HG02852 (cell line): ENCODE measurements around the gene ATPAF2.
"Not testable (repeated sequence)": the region's sequence is repeated elsewhere in the genome, so short reads cannot be mapped to it uniquely, and the experiment has no call there.

ENCODE experiments used
- ATAC-seq: cut with Tn5 transposase; IDR thresholded peaks from one replicate; pipeline ENCODE4 v1.9.1; 2021; ENCODE audit warnings: mild to moderate bottlenecking, moderate library complexity; ENCODE audit not compliant: unreplicated experiment

Gene ATPAF2

DNA sequence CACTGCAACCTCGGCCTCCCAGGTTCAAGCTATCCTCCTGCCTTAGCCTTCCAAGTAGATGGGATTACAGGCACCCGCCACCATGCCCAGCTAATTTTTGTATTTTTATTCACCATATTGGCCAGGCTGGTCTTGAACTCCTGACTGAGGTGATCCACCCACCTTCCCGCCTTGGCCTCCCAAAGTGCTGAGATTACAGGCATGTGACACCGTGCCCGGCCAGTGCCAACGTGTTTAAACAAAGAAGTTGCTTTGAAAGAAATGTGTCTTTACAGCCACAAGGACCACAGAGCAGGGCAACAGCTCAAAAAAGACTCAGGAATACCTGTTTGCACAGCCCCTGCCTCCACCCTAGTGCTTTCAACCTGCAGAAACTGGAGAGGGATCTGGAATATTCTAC lies 25.0 kb downstream of the ATPAF2 start:
- ATAC-seq, result no peak

DNA sequence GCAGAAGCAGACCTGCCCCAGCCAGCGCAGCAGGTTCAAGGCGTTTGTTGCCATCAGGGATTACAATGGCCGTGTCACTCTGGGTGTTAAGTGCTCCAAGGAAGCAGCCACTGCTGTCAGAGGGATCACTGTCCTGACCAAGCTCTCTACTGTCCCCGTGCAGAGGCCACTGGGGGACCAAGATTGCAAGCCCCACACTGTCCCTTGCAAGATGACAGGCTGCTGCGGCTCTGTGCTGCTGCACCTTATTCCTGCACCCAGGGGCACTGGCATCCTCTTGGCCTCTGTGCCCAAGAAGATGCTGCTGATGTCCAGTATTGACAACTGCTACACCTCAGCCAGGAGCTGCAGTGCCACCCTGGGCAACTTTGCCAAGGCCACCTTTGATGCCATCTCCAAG lies 27.7 kb downstream of the ATPAF2 start:
- ATAC-seq, result no peak

DNA sequence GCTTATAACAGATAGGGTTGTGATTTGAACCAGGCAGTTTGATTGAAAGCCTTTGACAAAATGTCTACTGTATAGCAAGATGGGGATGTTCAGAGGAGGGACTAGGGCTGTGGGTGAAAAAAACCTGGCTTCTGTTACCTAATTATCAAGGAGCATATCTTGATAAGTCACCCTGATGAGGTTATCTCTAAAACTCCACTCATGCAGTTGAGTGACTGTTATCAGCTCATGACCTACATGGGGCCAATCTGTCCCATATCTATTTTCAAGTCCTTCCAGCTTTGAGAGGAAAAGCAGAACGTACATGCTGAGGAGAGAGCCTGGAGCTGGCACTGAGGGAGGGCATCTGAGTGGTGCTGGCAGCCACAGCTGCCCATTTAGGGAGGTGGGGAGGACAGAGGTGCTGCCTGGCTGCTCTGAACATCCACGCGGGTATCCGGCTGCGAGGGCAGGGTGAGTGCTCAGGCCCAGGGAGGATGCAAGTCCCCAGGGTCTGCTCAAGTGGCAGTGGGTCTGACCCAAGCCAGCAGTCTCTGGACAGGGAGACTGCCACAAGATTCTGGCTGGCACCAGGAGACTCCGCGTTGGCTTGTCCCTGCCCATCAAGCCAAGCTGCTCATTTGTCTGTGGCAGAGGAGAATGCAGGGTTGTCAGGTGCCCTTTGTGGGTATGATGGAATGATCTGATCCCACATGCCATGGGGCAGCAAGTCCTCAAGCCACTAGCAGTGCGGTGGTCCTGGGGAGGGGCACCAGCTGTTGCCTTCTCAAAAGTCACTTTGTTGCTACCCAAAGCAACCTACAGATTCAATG lies 29.2 kb downstream of the ATPAF2 start:
- ATAC-seq, result no peak

DNA sequence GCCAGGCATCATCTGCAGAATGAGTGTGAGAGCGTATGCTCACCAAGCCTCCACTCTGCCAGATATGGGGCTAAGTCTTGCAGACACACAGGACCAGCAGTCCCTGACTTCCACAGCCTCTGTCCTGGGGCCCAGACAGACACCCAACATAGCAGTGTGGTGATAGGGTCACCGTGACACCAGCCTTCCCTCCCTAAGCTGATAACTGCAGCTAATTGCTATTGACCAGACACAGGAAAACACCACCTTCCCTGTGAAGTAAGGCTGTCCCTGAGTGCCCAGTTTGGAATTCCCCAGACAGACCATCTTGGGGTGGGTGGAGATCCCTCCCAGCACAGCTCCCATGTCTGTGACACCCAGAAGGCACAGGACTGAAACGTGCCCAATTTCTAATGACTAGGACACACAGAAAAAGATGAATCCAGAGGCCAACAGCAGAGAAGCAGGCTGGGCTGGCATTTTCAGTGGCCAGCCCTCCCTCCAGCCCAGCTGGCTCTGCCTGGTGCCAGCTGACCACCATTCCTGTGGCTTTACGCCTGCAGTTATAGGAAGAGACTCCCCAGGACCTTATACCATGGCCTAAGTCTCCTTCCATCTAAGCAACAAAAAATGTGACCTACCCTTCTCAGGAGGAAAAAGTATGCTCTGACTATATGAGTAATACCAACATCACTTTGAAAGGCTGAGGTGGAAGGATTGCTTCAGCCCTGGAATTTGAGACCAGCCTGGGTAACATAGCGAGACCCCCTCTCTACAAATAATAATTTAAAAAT lies 30.3 kb downstream of the ATPAF2 start:
- ATAC-seq, result no peak

DNA sequence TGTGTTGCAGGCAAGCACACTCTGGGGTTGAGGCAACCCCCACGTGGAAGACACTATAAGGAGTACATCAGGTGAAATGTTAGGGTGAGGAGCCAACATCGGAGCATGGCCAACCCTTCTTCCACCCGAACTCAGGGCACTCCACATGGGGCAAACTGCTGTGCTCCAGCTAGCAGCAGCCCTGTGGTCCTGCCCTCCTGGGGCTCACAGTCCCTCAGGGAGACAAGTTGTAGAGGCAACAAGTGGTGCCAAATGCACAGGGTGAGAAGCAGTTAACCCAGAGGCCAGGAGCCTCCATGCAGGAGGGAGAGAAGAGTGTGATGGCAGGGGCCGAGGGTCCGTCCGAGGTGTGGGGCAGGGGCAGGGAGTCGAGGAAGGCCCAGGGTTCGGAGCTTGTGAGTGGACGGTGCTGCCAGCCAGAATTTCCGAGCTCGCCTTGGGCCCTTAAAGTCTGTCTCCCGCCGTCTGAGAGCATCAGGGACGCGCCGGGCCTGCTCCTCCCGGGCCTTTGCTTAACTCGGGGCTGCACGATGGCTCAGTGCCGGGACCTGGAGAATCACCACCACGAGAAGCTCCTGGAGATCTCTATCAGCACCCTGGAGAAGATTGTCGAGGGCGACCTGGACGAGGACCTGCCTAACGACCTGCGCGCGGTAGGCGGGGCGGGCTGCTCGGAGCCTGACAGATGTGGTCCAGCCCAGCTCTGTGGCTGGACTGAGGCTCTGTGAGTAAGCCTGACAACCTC lies 32.3 kb downstream of the ATPAF2 start:
- no peak for ATAC-seq

DNA sequence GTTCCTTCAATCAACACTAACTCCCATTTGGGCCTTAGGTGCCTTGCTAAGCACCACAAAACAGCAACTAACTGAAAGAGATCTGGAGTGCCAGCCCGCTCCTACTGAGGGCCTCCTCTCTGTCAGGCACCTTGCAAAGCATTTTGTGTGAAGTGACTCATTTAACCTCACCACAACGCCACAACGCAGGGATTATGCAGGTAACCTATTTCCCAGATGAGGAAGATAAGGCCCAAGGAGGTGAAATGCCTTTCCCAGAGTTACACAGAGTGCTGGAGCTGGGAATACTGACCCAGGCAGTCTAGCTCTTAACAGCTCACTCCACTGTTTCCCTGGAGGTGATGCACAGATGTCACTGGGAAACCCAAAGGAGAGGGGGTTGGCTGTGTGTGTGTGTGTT lies 33.5 kb downstream of the ATPAF2 start:
- ATAC-seq, result no peak

DNA sequence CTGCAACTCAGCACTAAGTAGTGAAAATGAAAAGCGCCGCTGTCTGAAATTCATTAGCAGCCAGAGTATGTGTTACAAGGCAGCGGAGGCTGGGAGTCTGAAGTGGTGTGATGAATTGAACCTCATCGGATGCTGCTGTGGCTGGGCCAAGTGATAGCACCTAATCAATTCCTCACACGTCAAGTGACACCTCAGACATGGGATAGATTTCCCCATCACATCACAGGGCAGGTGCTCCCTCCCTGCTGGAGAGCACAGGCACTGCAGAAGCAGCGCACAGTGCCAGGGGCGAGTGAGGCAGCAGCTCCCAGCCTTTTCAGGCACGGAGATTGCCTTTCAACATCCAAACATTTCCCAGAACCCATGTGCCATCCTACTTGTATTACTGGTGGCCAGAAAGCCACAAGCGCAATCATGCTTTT lies 34.1 kb downstream of the ATPAF2 start:
- ATAC-seq, result no peak

DNA sequence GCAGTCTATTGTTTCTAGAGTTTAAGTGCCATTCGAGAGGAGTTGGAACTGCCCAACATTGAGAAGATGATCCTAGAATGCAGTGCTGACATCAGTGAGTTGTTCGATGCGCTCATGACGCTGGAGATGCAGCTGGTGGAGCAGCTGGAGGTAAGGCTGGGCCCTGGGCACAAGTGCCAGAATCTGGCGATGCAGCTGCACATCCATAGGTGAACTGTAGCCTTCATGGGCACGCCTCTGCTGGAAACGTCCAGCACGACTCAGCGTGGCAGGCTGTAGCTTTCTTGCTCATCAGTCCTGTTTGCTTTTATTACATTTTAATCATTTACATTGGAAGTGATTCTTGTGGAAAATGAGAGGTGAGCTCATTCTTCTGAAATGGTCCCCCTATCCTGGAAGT lies 34.6 kb downstream of the ATPAF2 start:
- no peak for ATAC-seq

DNA sequence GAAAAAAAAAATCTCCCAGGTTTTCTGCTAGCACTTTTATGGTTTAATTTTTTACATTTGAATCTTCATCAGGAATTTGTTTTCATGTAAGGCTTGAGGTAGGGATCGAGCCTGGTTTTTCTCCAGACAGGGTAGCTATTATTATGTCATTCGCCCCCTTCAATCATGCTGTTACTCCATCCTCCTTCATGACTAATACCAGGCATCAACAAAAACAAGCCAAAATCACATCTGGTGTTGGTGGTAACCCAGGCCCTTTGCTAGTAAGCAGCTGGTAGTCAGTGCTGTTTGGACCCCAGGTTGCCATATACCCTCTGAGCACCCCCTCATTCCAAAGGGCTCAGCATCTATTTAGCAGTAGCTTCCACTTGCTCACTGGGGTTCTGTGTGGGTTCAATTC lies 36.8 kb downstream of the ATPAF2 start:
- ATAC-seq, result no peak

DNA sequence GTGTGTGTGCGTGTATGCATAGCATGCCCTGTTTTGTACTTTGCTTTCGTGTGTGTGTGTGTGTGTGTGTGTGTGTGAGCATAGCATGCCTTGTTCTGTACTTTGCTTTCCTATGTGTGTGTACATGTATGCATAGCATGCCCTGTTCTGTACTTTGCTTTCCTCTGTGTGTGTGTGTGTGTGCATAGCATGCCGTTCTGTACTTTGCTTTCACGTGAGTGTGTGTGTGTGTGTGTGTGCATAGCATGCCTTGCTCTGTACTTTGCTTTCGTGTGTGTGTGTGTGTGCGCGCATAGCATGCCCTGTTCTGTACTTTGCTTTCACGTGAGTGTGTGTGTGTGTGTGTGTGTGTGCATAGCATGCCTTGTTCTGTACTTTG lies 38.9 kb downstream of the ATPAF2 start:
- ATAC-seq, result no peak

DNA sequence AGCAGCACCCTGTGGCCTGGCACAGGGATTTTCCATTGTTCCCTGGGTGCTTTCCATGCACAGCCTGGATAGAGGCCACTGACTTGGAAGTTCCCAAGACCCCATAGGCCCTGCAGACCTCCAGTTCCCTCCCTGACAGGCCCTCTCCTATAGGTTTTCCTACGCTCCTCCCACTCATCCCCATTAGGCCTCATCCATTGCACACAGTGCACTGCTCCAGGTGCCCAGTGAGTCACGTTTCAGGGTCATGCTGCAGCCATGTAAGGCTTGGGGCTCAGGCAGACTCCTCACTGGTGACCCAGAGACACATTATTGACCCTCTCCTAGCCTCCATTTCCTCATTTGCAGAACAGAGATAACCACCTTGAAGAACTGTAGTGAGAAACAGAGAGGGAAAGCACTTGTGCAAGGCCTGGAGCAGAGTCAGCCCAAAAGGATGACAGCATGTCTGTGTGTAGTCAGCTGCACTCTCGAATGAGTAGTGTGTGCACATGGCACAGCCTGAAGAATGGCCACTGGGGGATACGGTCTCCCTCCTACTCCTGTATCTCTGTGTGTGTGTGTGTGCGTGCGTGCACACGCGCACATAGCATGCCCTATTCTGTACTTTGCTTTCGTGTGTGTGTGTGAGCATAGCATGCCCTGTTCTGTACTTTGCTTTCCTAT lies 39.5 kb downstream of the ATPAF2 start:
- no peak for ATAC-seq

DNA sequence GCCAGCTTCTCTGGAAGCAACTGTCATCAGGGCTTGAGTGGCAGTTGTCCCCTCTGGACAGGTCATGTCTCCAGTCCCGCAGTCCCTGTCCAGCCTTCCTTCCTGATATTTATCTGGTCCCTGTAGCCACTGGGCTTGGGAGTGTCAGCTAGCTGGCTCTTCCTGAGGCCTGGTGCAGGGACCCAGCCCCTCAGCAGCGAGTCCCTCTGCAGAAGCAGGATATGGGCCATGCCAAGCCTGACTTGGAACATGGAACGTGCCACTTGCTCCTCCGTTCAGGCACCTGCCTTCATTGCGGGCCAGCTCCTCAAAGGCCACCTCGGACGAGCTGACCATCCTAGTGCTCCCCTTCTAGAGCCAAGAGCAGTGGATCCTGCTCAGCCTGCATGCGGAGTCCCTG lies 40.0 kb downstream of the ATPAF2 start:
- ATAC-seq, result no peak

DNA sequence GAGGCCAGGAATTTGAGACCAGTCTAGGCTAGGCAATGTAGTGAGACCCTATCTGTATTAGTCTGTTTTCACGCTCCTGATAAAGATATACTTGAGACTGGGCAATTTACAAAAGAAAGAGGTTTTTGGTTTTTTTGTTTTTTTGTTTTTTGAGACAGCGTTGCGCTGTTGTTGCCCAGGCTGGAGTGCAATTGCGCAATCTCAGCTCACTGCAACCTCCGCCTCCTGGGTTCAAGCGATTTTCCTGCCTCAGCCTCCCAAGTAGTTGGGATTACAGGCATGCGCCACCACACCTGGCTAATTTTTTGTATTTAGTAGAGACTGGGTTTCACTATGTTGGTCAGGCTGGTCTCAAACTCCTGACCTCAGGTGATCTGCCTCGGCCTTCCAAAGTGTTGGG lies 43.1 kb downstream of the ATPAF2 start:
- ATAC-seq, result not testable (repeated sequence)

DNA sequence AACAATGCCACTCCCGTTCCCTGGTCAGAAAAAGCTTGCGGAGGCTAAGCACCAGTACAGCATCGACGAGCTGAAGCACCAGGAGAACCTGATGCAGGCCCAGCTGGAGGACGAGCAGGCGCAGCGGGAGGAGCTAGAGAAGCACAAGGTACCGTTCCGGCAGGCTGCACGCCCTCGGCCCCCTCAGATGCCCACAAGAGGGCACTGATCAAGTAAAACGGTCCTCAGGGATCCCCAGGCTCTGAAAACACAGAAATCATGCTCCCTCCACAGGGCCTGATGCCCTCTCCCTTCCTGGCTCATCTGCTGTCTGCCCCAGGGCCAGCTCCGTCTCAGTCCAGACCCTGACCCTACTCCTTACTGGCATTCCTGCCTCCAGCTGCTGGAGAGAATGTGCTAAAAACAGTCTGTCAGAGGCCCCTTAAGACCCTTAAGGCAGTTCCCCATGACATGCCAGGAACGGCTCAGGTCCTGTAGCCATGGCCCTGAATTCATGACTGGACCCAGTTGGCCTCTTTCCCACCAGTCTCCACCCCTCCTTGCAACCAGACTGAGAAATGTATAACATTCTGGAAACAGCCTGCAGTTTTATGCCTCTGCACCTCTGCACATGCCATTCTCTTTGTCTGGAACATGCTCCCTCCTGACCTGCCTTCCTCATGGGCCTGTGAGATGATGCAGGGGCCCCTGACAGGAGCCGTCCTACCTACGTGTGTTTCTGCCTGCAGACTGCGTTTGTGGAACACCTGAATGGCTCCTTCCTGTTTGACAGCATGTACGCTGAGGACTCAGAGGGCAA lies 44.5 kb downstream of the ATPAF2 start:
- ATAC-seq, result no peak

DNA sequence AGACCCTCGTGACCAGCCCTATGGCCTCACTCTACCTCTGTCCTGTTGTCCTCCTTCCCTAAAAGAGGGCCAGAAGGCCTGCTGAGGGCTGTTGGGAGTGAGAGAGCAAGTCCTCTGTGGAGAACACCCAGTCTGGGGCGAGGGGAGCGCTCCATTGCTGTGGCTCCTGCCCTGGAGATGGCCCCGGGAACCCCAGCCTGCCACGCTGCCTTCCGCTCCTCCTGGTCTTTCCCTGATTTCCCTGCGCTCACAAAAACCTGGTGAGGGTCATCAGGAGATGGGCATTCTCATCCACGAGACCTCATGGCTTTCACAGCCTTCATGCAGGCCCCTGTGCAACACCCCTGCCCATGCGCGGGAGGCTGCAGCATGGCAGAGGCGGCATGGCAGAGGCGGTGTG lies 45.1 kb downstream of the ATPAF2 start:
- no peak for ATAC-seq

DNA sequence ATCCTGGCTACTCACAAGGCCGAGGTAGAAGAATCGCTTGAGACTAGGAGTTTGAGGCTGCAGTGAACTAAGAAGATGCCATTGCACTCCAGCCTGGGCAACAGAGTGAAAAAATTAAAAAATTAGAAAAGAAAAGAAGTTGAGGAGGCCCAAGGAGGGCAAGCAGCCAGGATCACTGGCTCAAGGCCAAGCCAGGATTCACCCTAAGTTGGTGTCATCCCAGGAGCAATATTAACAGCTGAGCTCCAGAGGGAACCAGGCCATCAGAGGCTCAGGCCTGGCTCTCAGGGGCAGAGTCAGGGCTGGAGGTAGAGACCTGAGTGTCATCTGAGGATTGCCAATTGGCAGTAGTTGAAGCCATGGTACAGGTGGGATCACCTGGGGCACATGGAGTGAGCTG lies 45.6 kb downstream of the ATPAF2 start:
- no peak for ATAC-seq

DNA sequence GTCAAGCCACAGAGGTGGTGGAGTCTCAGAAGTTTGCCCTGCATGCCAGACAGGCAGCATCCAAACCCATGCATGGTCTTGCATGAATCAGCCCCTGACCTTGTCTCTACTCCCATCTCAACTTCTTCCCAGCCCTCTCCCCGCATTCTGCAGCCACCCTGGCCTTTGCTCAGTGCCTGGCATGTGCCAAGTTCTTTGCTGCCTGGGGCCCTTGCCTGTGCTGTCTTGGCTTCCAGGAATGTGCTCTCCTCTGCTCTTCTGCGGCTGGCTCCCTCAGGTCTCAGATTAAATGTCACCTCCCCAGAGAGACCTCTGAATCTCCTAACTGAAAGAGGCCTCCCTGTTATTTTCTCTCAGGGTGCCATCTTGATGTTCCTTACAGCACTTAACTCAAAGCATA lies 48.7 kb downstream of the ATPAF2 start:
- ATAC-seq, result no peak

DNA sequence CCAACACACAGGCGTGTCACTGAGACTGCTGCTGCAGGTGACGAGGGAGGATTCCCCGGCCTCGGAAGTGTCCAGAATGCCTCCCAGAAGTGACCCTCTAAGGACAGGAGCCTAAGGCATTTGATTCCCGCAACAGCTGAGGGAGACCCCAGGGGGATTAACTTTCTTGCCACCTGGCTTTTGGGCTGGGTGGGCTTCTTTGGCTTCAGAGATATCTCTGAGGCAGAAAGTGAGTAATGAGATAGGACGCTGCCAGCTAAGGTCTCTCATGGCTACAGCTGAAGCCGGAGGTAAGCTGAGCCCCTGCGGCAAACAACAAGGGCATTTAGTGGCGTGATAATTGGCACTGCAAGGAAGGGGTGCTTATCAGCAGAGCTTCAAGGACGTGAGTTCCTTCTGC lies 49.4 kb downstream of the ATPAF2 start:
- no peak for ATAC-seq

DNA sequence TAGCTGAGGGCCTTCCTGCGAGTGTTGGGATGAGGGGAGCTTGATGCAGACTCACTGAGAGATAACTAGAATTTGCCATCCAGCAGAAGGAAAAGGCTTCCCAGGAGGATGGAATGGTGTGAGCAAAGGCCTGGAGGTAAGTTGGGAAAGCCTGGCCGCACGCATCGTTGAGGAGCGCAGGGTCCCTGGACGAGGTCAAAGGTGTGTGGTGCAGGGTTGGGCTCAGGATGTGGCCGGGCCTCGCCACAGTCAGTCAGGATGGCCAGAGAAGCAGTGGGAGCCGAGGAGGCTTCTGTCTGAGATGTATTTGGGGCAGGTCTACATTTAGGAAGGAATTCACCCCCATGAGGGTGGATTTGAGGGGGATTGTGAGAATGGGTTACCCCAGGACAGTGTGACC lies 49.9 kb downstream of the ATPAF2 start:
- no peak for ATAC-seq

DNA sequence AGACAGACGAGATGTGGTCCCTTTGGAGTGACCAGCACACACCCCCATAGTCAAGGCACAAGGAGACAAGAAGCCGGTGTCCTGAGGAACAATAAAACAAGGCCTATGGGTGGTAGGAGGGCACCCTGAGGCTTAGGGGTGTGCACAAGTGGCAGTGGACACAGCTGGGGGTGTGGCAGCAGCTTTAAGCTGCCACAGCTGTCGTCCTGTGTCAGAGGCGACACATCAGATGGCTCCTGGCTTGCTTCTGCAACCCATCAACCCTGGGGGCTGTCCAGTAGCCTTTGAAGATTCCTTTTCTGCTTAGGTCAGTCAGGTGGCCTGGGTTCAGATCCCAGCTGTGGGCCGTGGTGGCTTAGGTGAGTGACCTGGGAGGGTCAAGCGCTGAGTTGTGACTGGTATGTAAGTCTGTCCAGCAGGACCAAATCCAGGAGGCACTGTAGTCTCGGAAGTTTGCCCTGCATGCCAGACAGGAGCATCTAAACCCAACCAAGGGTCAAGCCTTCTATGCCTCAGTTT lies 50.5 kb downstream of the ATPAF2 start:
- no peak for ATAC-seq
